Amniotic stem cell (primary cell): Measurements from ENCODE around the gene STK39.

ENCODE experiments used
- DNase-seq: peaks from one replicate; lab custom pipeline; 2025; lab: John Stamatoyannopoulos, UW

The STK39 gene

GRCh38 chr2:168243061-168243460 lies 4.3 kb downstream of the STK39 start:
- no peak for DNase-seq

- DNase-seq, result no peak
Observed at GRCh38 chr2:168241746-168242145, 5.6 kb downstream of the STK39 start.

- DNase-seq, result no peak
Observed at GRCh38 chr2:168241208-168241607, 6.2 kb downstream of the STK39 start.

DNA sequence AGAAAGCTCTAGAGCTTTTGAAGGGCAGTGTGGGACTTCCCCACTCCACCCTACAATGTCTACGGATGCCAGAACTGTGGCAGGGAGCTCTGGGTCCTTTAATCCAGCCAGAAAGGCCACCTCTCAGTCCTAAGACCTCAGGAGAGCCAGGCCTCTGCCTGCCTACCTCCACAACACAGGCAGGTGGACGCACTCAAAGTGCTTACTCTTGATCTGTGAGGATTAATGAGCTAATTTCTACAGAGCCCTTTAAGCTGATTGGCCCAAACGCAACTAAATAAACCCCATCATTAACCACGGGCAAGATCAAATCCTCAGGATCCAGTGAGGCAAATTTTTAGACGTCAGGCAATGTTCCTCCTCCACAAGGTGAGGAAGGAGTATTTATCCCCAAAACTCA lies 8.1 kb downstream of the STK39 start:
- DNase-seq, result no peak

- no peak for DNase-seq
Observed at GRCh38 chr2:168237741-168238140, 9.7 kb downstream of the STK39 start.

GRCh38 chr2:168234407-168235085 lies 12.8 kb downstream of the STK39 start:
- DNase-seq, result no peak

GRCh38 chr2:168233726-168234406 lies 13.5 kb downstream of the STK39 start:
- DNase-seq, result no peak

DNA sequence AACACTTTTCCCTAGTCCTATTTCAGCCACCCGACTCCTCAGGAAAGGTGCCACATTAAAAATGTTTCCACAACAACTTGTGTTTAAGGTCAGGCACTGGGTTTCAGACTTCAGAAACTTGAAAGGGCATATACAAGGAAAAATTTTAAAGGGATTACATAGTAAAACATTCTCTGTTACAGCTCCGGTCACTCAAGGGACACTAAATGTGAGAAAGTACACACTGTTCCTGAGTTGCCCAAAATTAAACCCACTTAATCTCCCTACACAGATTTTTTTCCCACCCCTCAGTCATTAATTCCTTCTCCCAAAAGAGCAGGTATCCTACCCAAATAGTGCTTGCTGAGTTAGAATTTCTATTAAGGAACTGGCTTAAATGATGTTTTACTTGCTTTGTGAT lies 14.2 kb downstream of the STK39 start:
- DNase-seq, result no peak

- no peak for DNase-seq
Observed at GRCh38 chr2:168231609-168232241, 15.7 kb downstream of the STK39 start.

- DNase-seq, result no peak
Observed at GRCh38 chr2:168230389-168230788, 17.0 kb downstream of the STK39 start.

- no peak for DNase-seq
Observed at GRCh38 chr2:168224346-168224745, 23.0 kb downstream of the STK39 start.

- no peak for DNase-seq
Observed at GRCh38 chr2:168222088-168222487, 25.3 kb downstream of the STK39 start.

DNA sequence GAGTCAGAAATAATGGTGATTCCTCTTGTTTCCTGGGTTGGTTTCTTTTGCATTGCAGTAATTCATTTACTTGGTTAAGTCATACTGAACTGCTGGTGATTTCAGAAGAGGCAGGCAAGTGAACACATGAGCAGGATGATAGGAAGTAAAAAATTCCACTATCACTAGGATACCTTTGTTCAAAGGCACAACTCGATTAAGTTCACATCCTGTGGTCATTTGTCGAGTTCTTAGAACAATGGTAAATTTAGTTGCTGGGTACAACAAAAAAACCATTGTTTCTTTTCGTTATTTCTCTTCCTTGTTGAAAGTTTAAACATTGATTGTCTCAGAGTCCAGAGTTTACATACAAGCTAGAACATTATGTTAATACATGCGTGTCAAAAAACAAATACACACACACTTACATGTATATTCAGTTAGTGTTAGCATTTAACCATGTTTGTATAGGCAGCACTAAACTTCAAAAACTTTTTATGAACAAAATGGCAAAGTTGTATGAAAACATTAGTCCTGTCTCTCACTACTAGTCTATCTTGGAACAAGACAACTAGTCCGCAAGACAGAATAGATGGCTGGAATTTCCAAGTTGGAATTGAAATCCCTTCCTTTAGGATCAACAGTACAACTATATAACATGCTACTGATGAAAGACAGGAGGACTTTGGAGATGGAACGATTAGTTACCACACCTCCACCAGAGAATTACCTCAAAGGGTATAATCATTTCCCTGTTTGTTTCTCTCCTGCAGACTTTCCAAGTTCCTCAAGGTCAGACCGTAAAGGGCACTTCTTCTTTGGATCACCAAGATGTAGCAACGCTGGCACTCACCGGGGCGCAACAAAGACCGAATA lies 26.2 kb downstream of the STK39 start:
- DNase-seq, result no peak

GRCh38 chr2:168217920-168218319 lies 29.5 kb downstream of the STK39 start:
- DNase-seq, result no peak

DNA sequence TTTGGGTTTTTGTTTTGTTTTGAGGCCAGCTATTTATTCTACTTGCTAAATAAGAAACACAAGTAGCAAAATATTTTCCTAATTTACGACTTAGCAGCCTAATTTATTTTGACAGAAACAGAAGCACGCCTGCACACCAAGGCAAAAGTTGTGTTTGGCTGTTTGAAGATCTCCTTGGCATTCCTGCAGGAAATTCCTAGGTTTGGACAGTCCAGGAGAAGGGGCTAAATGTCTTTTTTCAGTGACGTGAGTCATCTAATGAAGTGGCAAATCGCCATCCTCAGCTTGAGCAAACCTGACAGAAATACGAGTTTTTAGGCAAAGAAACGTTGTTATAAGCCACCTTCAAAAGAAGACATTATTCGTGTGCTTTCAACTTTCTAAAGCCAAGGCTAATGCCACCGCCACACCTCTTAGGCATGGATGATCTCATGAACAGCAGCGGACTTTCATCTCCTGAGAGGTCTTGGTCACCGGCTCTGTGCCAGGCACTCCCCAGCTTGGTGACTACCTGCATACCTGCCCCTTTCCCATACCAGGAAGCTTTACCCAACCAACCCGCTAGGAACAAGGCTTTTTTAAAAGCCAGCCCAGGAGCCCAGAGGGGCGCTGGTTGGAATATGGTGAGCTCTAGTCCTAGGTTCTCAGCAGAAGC lies 30.9 kb downstream of the STK39 start:
- no peak for DNase-seq

- DNase-seq, result no peak
Observed at GRCh38 chr2:168215813-168216212, 31.6 kb downstream of the STK39 start.

DNA sequence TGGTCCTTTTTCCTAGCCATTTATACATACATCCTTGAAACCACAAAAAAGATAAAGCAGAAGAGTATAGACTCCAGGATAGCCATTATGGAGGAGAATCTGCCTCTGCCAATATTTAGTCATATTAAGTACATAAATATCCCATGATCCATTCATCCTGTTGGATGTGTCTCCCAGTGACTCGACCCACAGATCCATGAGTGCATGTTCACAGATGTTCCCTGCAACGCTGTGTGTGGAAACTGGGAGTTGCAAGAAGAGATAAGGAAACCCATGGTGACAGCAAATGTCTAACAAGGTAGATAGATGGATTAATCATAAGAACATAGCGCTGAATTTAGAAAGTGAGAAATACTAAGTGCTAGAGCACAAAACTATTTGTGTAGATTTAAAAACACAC lies 34.5 kb downstream of the STK39 start:
- no peak for DNase-seq

DNA sequence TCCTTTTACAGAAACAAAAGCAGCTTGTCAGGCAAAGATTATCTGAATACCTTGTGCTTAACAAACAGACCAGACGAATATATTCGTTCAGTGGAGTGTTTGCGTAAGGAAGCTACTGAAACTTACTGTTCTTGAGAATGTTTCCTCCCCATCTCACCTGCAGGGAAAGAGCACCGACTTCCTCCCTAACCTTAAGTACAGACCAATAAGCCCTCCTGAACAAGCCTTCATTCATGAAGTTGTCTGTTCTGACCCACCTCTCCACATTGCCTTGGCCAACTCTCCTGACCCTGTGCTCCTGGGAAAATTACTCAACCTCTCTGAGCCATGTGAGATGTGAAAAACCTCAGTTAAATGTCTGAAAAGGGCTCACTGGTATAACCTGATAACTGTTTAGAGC lies 35.2 kb downstream of the STK39 start:
- DNase-seq, result no peak

- DNase-seq, result no peak
Observed at GRCh38 chr2:168211664-168212163, 35.7 kb downstream of the STK39 start.

DNA sequence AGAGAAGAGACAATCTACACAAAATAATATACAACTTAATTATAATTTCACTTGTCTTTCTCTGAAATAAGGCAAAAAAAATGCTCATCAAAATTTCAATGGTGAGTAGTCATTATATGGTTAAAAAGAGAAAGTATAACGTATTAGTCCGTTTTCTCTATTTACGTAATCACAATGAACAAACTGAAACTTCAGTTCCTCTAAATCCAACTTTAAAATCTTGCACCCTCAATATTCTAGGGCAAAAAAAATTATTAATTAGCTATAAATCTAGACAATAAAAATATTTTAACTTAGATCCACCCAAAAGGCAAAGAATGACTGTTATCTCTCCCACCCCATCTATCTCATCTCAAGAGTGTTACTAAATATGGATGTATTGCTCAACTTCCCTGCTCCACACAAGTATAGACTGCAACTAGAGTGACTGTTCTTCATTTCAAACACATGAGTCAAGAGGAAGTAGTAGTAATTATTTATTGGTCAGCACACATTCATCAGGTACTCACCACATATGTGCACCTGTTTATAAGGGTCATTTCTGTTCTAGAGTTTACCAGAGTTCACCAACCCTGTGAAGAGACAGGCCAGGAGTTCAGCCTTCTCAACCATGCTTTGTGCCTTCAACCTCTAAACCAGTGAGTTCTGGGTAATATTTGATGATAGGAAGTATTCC lies 36.4 kb downstream of the STK39 start:
- DNase-seq, result peak; percentile 39

DNA sequence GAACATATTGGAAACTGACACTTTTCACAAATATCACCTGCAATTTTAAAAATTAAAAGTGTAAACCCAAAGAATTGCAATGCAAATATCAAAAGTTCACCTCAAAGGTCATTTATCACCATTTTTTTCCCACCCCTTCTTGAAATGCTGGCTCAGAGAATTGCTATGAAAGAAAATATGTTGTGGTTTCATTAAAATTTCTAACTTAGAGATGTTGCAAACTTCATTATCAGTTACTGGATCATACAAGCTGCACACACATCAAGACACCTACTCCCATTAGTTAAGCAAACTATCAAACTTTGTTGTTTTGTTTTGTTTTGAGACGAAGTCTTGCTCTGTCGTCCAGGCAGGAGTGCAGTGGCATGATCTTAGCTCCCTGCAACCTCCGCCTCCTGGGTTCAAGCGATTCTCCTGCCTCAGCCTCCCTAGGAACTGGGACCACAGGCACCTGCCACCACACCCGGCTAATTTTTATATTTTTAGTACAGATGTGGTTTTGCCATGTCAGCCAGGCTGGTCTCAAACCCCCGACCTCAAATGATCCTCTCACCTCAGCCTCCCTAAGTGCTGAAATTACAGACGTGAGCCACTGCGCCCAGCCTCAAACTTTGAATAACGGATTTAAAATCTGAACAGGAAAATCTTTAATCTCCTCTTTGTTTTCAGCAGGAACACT lies 37.0 kb downstream of the STK39 start:
- no peak for DNase-seq
